Chondrocyte (in vitro differentiated cells): Measurements from ENCODE around the gene KCTD16. TPM values are rescaled to one million over a fixed set of nuclear protein-coding genes. Genes with fewer than 3 reads are reported as not detected.

Source experiments
- DNase-seq: peaks from one replicate; pipeline ENCODE4 v3.0.0; 2021; ENCODE audit warnings: mixed read lengths, low spot score
- H3K27ac Mint-ChIP-seq: one replicate; pipeline ENCODE4 v1.8.0; 2021; ENCODE audit warnings: mild to moderate bottlenecking, moderate library complexity, mixed read lengths; ENCODE audit not compliant: unreplicated experiment
- H3K27me3 Mint-ChIP-seq: 2 replicates; pipeline ENCODE4 v1.8.0; 2021; ENCODE audit warnings: low read depth, mixed read lengths
- H3K36me3 Mint-ChIP-seq: 2 replicates; pipeline ENCODE4 v1.8.0; 2021; ENCODE audit warnings: low read depth, mixed read lengths
- H3K4me1 Mint-ChIP-seq: 2 replicates; pipeline ENCODE4 v1.8.0; 2021; ENCODE audit warnings: low read depth, mild to moderate bottlenecking, mixed read lengths
- H3K4me3 Mint-ChIP-seq: one replicate; pipeline ENCODE4 v1.8.0; 2021; ENCODE audit warnings: mild to moderate bottlenecking, moderate library complexity, mixed read lengths; ENCODE audit not compliant: unreplicated experiment
- H3K9me3 Mint-ChIP-seq: 2 replicates; pipeline ENCODE4 v1.8.0; 2021; ENCODE audit warnings: low read depth, mixed read lengths
- CTCF ChIP-seq: fragments of 200-600 bp; sonication (generic); IDR thresholded peaks from 2 replicates; pipeline ENCODE4 v1.5.0; 2021; ENCODE audit warnings: antibody characterized with exemption, mild to moderate bottlenecking, moderate library complexity
- total RNA-seq: library from RNA; stranded (reverse); gene quantifications from 3 replicates; pipeline ENCODE4 v1.2.1, GENCODE V29; 2021

KCTD16 gene
- total RNA-seq, 1 donor from 2014 or later, result 1.5 TPM

DNA sequence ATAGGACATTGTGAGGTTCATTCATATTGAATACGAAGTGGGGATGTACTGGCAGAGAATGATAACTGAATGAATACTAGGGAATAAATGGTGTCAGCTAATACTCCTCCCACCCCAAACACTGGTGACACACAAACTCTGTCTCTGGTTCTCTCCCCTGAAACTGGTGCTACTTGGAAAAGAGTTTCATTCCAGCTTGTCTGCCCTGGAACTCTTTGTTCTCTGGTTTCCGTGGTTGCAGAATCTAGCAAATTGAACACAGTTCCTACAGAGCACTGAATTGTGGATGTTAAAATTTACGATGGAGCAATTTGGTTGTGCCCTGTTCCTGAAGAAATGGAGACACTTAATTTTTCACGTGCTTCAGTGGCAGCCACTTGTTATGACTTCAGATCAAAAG lies 181.7 kb downstream of the KCTD16 start:
- no peak overlapping the region for H3K27ac Mint-ChIP-seq
- H3K9me3 Mint-ChIP-seq, result no peaks in the 10 kb centered on the region
- H3K27me3 Mint-ChIP-seq, result peaks cover 5% of the 10 kb centered on the region
- no peak for DNase-seq
- no peak overlapping the region for H3K4me3 Mint-ChIP-seq
- TF ChIP-seq CTCF, result no peak
- no peaks in the 10 kb centered on the region for H3K4me1 Mint-ChIP-seq
- H3K36me3 Mint-ChIP-seq, result peaks cover 1% of the 10 kb centered on the region

GRCh38 chr5:144352732-144353317 lies 182.2 kb downstream of the KCTD16 start:
- no peaks in the 10 kb centered on the region for H3K9me3 Mint-ChIP-seq
- H3K27ac Mint-ChIP-seq, result no peak overlapping the region
- no peaks in the 10 kb centered on the region for H3K4me1 Mint-ChIP-seq
- peaks cover 1% of the 10 kb centered on the region for H3K36me3 Mint-ChIP-seq
- H3K27me3 Mint-ChIP-seq, result peaks cover 5% of the 10 kb centered on the region
- TF ChIP-seq CTCF, result no peak
- no peak overlapping the region for H3K4me3 Mint-ChIP-seq
- DNase-seq, result no peak

GRCh38 chr5:144356489-144356888 lies 185.8 kb downstream of the KCTD16 start:
- Mint-ChIP-seq H3K4me3 (no peak overlapping the region), H3K36me3 (no peaks in the 10 kb centered on the region), H3K4me1 (no peaks in the 10 kb centered on the region), H3K27ac (no peak overlapping the region), H3K9me3 (no peaks in the 10 kb centered on the region), H3K27me3 (peaks cover 5% of the 10 kb centered on the region)
- no peak for DNase-seq
- no peak for TF ChIP-seq CTCF

DNA sequence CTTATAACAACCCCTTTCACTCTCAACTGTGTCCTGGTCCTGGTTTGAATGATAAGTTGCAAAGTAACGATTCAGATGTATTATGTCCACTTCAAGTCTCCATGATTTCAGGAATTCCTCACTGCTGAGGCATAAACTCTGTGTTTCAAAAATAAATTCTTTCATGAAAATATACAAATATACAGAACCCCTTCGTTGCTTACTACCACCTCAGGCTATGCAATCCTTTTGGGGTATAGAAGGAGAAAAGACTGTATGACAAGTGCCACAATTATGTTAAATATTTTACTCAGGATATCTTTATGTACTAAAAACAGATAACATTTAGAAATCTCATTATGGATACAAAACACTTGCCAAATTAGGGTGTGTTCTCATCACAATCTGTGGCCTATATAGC lies 190.7 kb downstream of the KCTD16 start:
- TF ChIP-seq CTCF, result no peak
- Mint-ChIP-seq H3K36me3 (no peaks in the 10 kb centered on the region), H3K27me3 (no peaks in the 10 kb centered on the region), H3K4me3 (no peak overlapping the region), H3K9me3 (no peaks in the 10 kb centered on the region), H3K27ac (no peak overlapping the region), H3K4me1 (no peaks in the 10 kb centered on the region)
- no peak for DNase-seq

- DNase-seq, result no peak
- Mint-ChIP-seq H3K9me3 (no peaks in the 10 kb centered on the region), H3K4me1 (no peaks in the 10 kb centered on the region), H3K36me3 (no peaks in the 10 kb centered on the region), H3K27me3 (peaks cover 2% of the 10 kb centered on the region), H3K27ac (no peak overlapping the region), H3K4me3 (no peak overlapping the region)
- no peak for TF ChIP-seq CTCF
Observed at GRCh38 chr5:144365885-144366284, 195.2 kb downstream of the KCTD16 start.
